Ascending aorta (tissue), 2 donors: ENCODE results near the gene ENTPD3. TPM values are rescaled to one million over a fixed set of nuclear protein-coding genes. Genes with fewer than 3 reads are reported as not detected.

ENCODE experiments used
- DNase-seq, 2 donors: peaks; one replicate each; pipeline ENCODE4 v3.0.0-alpha.2; 2019; ENCODE audit warnings: low spot score in 2 of 2
- H3K27ac ChIP-seq, 2 donors: fragments of 200-600 bp; sonication (generic); one replicate each; pipeline ENCODE4 v1.5.1; 2016 to 2017; ENCODE audit warnings: mild to moderate bottlenecking in 1 of 2
- H3K27me3 ChIP-seq: fragments of 200-600 bp; sonication (generic); one replicate; pipeline ENCODE4 v1.5.1; 2017
- H3K36me3 ChIP-seq, 2 donors: fragments of 200-600 bp; sonication (generic); one replicate each; pipeline ENCODE4 v1.5.1; 2016
- H3K4me1 ChIP-seq, 2 donors: fragments of 200-600 bp; sonication (generic); one replicate each; pipeline ENCODE4 v1.5.1; 2016 to 2017; ENCODE audit warnings: mild to moderate bottlenecking in 1 of 2
- H3K4me3 ChIP-seq, 2 donors: fragments of 200-600 bp; sonication (generic); one replicate each; pipeline ENCODE4 v1.5.1; 2016 to 2017; ENCODE audit warnings: mild to moderate bottlenecking in 1 of 2
- H3K9me3 ChIP-seq, 2 donors: fragments of 200-600 bp; sonication (generic); one replicate each; pipeline ENCODE4 v1.5.1; 2016
- CTCF ChIP-seq, 3 experiments: fragments of 200-600 bp in 2 of 3; fragments of 450-650 bp in 1 of 3; sonication (generic) in 2 of 3; IDR thresholded peaks; one replicate each; pipeline ENCODE4 v1.5.1; 2016 to 2019; ENCODE audit warnings: antibody characterized with exemption in 3 of 3, mild to moderate bottlenecking in 1 of 3, moderate library complexity in 1 of 3
- intact Hi-C: fragments of 100-400 bp; cut with DNase I; formaldehyde crosslinking; loops from one replicate; pipeline ENCODE4 v1.15.1; 2023
- total RNA-seq: library from RNA; depleted of rRNA; stranded (reverse); fragments of >200 nt; gene quantifications from one replicate; pipeline ENCODE4 v1.1.0, GENCODE V29; 2016

Gene ENTPD3, protein sequence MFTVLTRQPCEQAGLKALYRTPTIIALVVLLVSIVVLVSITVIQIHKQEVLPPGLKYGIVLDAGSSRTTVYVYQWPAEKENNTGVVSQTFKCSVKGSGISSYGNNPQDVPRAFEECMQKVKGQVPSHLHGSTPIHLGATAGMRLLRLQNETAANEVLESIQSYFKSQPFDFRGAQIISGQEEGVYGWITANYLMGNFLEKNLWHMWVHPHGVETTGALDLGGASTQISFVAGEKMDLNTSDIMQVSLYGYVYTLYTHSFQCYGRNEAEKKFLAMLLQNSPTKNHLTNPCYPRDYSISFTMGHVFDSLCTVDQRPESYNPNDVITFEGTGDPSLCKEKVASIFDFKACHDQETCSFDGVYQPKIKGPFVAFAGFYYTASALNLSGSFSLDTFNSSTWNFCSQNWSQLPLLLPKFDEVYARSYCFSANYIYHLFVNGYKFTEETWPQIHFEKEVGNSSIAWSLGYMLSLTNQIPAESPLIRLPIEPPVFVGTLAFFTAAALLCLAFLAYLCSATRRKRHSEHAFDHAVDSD
- total RNA-seq, result 1.6 TPM

DNA sequence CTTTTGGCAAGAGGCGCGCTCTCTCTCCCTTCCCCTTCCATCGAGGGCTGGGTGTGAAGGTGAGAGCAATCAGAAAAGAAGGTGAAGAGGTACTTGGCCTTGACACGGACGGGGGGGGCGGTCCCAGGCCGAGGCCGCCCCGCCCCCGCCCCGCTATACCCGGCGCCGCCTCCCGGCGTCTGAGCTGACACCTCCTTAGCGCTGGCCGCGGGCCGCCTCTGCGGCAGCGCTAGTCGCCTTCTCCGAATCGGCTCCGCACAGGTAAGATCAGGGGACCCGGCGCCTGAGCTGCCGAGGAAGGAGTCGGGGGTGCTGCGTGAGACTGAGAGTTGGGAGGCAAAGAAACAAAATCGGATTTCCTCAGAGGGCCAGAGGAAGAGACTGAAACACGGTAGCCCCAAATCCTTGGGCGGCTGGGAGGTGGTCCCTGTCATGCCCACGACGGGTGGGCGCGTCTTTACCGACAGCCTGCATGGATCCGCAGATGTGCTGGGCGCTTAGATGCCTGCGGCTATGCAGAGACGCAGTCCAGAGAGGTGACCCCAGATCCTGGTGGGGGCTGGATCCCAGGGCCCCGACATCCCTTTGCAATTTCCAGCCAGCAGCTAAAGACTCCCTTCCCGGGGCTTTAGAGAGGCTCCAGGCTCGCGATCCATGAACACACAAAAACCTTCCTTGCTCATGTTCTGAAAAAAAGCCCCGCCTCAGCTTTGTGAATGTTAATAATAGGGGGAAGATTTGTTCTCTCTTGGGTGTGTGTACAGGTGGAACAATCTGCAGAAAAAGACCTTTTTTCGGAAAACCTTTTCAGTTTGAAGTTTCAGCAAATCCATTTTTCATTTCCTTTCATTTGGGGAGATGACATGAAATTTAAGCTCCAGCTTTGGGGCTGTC is at the start of gene ENTPD3:
Gene ENTPD3 (plus strand): TSS at position 184 of the 894 bp plus-strand sequence. CDS start 874 bp downstream, outside the sequence.
- H3K36me3 ChIP-seq, result no peaks in the 10 kb centered on the region
- no peaks in the 10 kb centered on the region for H3K9me3 ChIP-seq
- H3K27me3 ChIP-seq, result no peaks in the 10 kb centered on the region
- no peak for TF ChIP-seq CTCF (IDR thresholded peaks at IDR 0.05)
- H3K4me1 ChIP-seq, result no peaks in the 10 kb centered on the region
- peak within 1 kb of the TSS; percentile 39 to 47 for H3K4me3 ChIP-seq
- no peak within 1 kb of the TSS for H3K27ac ChIP-seq
- DNase-seq, result no peak
- intact Hi-C loops, result no loop called here

DNA sequence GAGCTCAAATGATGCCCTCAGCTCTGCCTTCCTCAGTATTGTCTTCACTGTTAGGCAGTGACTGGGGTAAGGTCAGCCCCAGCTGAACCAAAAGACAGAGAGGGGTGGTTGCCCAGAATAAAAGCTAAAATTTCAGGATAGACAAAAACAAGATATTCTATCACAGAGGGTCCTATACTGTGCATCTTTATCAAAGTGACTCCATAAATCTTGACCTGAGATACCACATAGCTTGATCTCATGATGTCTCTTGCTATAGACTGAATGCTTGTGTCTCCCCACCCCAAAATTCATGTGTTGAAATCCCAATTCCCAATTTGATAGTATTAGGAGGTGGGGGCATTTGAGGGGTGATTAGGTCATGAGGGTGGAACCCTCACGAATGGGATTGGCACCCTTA is 47.1 kb upstream of the ENTPD3 start:
- Histone ChIP-seq H3K4me1 (no peaks in the 10 kb centered on the region), H3K27me3 (no peaks in the 10 kb centered on the region), H3K9me3 (no peaks in the 10 kb centered on the region), H3K27ac (no peak overlapping the region), H3K36me3 (no peaks in the 10 kb centered on the region), H3K4me3 (no peak overlapping the region)
- intact Hi-C loops, result no loop called here
- no peak for TF ChIP-seq CTCF (IDR thresholded peaks at IDR 0.05)
- no peak for DNase-seq

DNA sequence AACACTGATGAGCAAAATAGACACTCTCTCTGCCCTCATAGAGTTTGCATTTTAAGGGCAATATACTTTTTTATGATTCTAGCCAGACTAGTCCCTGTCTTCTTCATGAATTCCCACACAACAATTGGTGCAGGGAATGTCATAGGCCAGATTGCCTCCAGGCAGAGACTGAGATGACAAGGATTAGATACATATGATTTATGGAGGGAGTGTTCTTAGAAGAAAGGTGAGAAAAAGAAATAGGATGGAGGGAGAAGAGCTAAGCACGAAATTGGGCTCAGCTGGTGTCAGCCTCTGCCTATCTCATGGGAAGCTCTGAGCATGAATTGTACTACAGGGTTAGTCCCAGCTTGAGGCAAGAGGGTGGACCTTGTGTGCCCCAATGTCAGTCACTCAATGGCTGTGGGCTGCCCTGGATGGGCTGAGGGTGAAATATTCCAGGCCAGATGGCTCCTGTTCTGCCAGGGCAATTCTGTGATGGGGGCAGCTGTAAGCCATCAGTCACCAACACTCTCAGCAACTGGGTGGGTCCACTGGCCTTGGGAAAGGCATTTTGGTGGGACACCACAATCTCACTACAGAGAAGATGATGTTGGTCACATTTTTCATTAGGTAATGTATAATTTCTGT is 46.3 kb upstream of the ENTPD3 start:
- intact Hi-C loops, result no loop called here
- Histone ChIP-seq H3K4me3 (no peak overlapping the region), H3K27me3 (no peaks in the 10 kb centered on the region), H3K36me3 (no peaks in the 10 kb centered on the region), H3K9me3 (peaks cover 0 to 3% of the 10 kb centered on the region in 2 donors), H3K27ac (no peak overlapping the region), H3K4me1 (no peaks in the 10 kb centered on the region)
- DNase-seq, result no peak
- no peak for TF ChIP-seq CTCF (IDR thresholded peaks at IDR 0.05)

DNA sequence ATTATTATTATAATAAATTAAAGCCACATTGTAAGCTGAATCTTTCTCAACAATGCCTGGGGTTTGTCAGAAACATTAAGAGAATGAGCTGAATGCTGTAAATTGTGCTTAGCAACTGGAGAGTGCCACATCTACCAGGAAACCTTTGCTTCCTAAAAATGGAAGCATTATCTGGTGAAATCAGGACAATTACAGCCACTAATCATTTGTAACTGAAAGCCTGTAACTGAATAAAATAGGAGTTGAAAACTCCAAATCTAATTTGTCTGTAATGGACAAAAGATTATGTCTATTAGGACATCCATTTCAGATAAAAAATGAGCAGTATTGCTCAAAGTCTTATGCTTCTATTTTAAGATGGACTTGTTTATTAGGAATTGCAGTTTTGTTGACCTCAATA is 45.3 kb upstream of the ENTPD3 start:
- intact Hi-C loops, result no loop called here

More for the DNA sequence above, 45.3 kb upstream of the ENTPD3 start:
- H3K9me3 ChIP-seq, result peaks cover 0 to 3% of the 10 kb centered on the region in 2 donors
- no peaks in the 10 kb centered on the region for H3K27me3 ChIP-seq
- H3K27ac ChIP-seq, result no peak overlapping the region
- DNase-seq, result no peak
- H3K4me3 ChIP-seq, result no peak overlapping the region
- H3K36me3 ChIP-seq, result no peaks in the 10 kb centered on the region
- TF ChIP-seq CTCF (IDR thresholded peaks at IDR 0.05), result no peak
- H3K4me1 ChIP-seq, result no peaks in the 10 kb centered on the region
